IMR-90 (cell line): ENCODE measurements around the gene PCP2. TPM values are rescaled to one million over a fixed set of nuclear protein-coding genes. Genes with fewer than 3 reads are reported as not detected.
A peak's percentile ranks its signal among the peaks of the same experiment; 100 is the strongest.

Source experiments
- ATAC-seq: fragments of 200-7000 bp; cut with Tn5 transposase; 2 replicates; pipeline ENCODE4 v1.9.1; 2020; ENCODE audit warnings: low read depth, mild to moderate bottlenecking, moderate library complexity
- BruUV-seq: library from RNA; stranded (reverse); fragments of 400-500 nt; replicated peaks from 2 replicates; lab custom pipeline; 2021; lab: Mats Ljungman, UMichigan
- CTCF ChIA-PET: fragments of 300-600 bp; formaldehyde crosslinking; extraction: SDS; loops from one replicate; lab custom pipeline; 2021; ENCODE audit warnings: antibody characterized with exemption; lab: Yijun Ruan, JAX
- POLR2A ChIA-PET: fragments of 300-600 bp; sonication (Branson Sonifier 250); formaldehyde crosslinking; loops from one replicate; lab custom pipeline; 2022; ENCODE audit warnings: antibody characterized with exemption; ENCODE audit not compliant: unreplicated experiment; lab: Charles Lee
- DNase-seq: peaks from one replicate; pipeline ENCODE4 v3.0.0; 2013
- H2AFZ ChIP-seq: replicated peaks from 2 replicates; pipeline ENCODE3; 2013; ENCODE audit warnings: low read length, mild to moderate bottlenecking; ENCODE audit not compliant: poor library complexity
- H2AK5ac ChIP-seq: 2 replicates; pipeline ENCODE4 v1.6.1; 2013; ENCODE audit warnings: low read depth, low read length, inconsistent platforms
- H2AK9ac ChIP-seq: replicated peaks from 2 replicates; pipeline ENCODE3; 2013; ENCODE audit warnings: mild to moderate bottlenecking, low read depth, low read length, moderate library complexity; ENCODE audit not compliant: poor library complexity
- H2BK120ac ChIP-seq: 2 replicates; pipeline ENCODE4 v1.6.1; 2013; ENCODE audit warnings: low read depth, low read length, inconsistent platforms
- H2BK15ac ChIP-seq: 3 replicates; pipeline ENCODE4 v1.6.1; 2013; ENCODE audit warnings: low read depth, low read length, inconsistent platforms
- H2BK20ac ChIP-seq: 2 replicates; pipeline ENCODE4 v1.6.1; 2013; ENCODE audit warnings: low read depth, mild to moderate bottlenecking, inconsistent platforms, low read length, moderate library complexity
- H2BK5ac ChIP-seq: 2 replicates; pipeline ENCODE4 v1.6.1; 2013; ENCODE audit warnings: mild to moderate bottlenecking, low read depth, low read length, inconsistent platforms; ENCODE audit not compliant: poor library complexity, severe bottlenecking
- H3K14ac ChIP-seq: replicated peaks from 2 replicates; pipeline ENCODE4 v1.6.1; 2013; ENCODE audit warnings: low read depth, low read length, inconsistent platforms
- H3K18ac ChIP-seq: 2 replicates; pipeline ENCODE4 v1.6.1; 2013; ENCODE audit warnings: low read depth, low read length, control low read depth
- H3K23ac ChIP-seq: 2 replicates; pipeline ENCODE4 v1.6.1; 2013; ENCODE audit warnings: low read depth, low read length, inconsistent platforms
- H3K27ac ChIP-seq: 2 replicates; pipeline ENCODE4 v1.5.1; 2013; ENCODE audit warnings: mild to moderate bottlenecking, control low read depth, low read length; ENCODE audit not compliant: insufficient read depth
- H3K27me3 ChIP-seq: 2 replicates; pipeline ENCODE4 v1.6.1; 2013; ENCODE audit warnings: low read length; ENCODE audit not compliant: control insufficient read depth, insufficient read depth
- H3K36me3 ChIP-seq: 2 replicates; pipeline ENCODE4 v1.6.1; 2013; ENCODE audit warnings: low read length, mixed read lengths; ENCODE audit not compliant: control insufficient read depth, insufficient read depth
- H3K4ac ChIP-seq: 2 replicates; pipeline ENCODE4 v1.6.1; 2013; ENCODE audit warnings: low read depth, low read length, inconsistent platforms
- H3K4me1 ChIP-seq: 2 replicates; pipeline ENCODE4 v1.6.1; 2013; ENCODE audit warnings: low read length, mixed read lengths; ENCODE audit not compliant: control insufficient read depth, insufficient read depth
- H3K4me2 ChIP-seq: 2 replicates; pipeline ENCODE4 v1.6.1; 2013; ENCODE audit warnings: low read depth, mild to moderate bottlenecking, control low read depth, low read length, moderate library complexity
- H3K4me3 ChIP-seq: 2 replicates; pipeline ENCODE4 v1.5.1; 2013; ENCODE audit warnings: low read depth, mild to moderate bottlenecking, control low read depth, low read length, moderate library complexity; ENCODE audit not compliant: insufficient read depth
- H3K56ac ChIP-seq: 2 replicates; pipeline ENCODE4 v1.6.1; 2013; ENCODE audit warnings: low read length, inconsistent platforms; ENCODE audit not compliant: insufficient read depth; ENCODE audit errors: extremely low read depth
- H3K79me1 ChIP-seq, 2 experiments: 2 replicates each; pipeline ENCODE4 v1.6.1; 2013; ENCODE audit warnings: low read length in 2 of 2, inconsistent platforms in 1 of 2, low read depth in 1 of 2
- H3K9ac ChIP-seq: 2 replicates; pipeline ENCODE4 v1.6.1; 2013; ENCODE audit warnings: low read depth, low read length, control low read depth
- H3K9me1 ChIP-seq: 2 replicates; pipeline ENCODE4 v1.6.1; 2013; ENCODE audit warnings: low read length, inconsistent platforms; ENCODE audit not compliant: insufficient read depth
- H3K9me3 ChIP-seq: 2 replicates; pipeline ENCODE4 v1.6.1; 2013; ENCODE audit warnings: low read length; ENCODE audit not compliant: control insufficient read depth, insufficient read depth
- H4K20me1 ChIP-seq: 2 replicates; pipeline ENCODE4 v1.6.1; 2013; ENCODE audit warnings: low read length, inconsistent platforms; ENCODE audit not compliant: insufficient read depth
- H4K5ac ChIP-seq: 2 replicates; pipeline ENCODE4 v1.6.1; 2013; ENCODE audit warnings: mild to moderate bottlenecking, low read depth, low read length, control low read depth
- H4K8ac ChIP-seq, 2 experiments: 2 replicates each; pipeline ENCODE4 v1.6.1; 2013; ENCODE audit warnings: low read depth in 2 of 2, low read length in 2 of 2, control low read depth in 1 of 2, inconsistent platforms in 1 of 2
- H4K91ac ChIP-seq: 2 replicates; pipeline ENCODE4 v1.6.1; 2013; ENCODE audit warnings: low read depth, low read length, inconsistent platforms; ENCODE audit not compliant: insufficient read depth
- BHLHE40 ChIP-seq: fragments of 150-350 bp; IDR thresholded peaks from 2 replicates; pipeline ENCODE4 v1.6.1; 2016; ENCODE audit warnings: mild to moderate bottlenecking, low read depth, low read length
- CEBPB ChIP-seq: IDR thresholded peaks from 2 replicates; pipeline ENCODE4 v1.6.1; 2012; ENCODE audit warnings: low read depth, low read length, improper control_type of control experiment
- CHD1 ChIP-seq: IDR thresholded peaks from 2 replicates; pipeline ENCODE4 v1.6.1; 2012; ENCODE audit warnings: low read depth, low read length, improper control_type of control experiment
- CTCF ChIP-seq: conservative IDR thresholded peaks from 2 replicates; pipeline ENCODE4 v1.5.1; 2012; ENCODE audit warnings: mild to moderate bottlenecking, low read depth, low read length, improper control_type of control experiment
- ELK1 ChIP-seq: fragments of 150-350 bp; IDR thresholded peaks from 2 replicates; pipeline ENCODE4 v1.6.1; 2016; ENCODE audit warnings: low read depth, mild to moderate bottlenecking, low read length, moderate library complexity, borderline replicate concordance
- FOS ChIP-seq: fragments of 150-350 bp; IDR thresholded peaks from 2 replicates; pipeline ENCODE4 v1.6.1; 2016; ENCODE audit warnings: low read depth, low read length
- MAFK ChIP-seq: IDR thresholded peaks from 2 replicates; pipeline ENCODE4 v1.6.1; 2012; ENCODE audit warnings: low read depth, low read length, improper control_type of control experiment
- MAZ ChIP-seq: IDR thresholded peaks from 2 replicates; pipeline ENCODE4 v1.6.1; 2012; ENCODE audit warnings: low read depth, mild to moderate bottlenecking, low read length, improper control_type of control experiment, moderate library complexity, borderline replicate concordance
- NFE2L2 ChIP-seq: fragments of 150-350 bp; IDR thresholded peaks from 2 replicates; pipeline ENCODE4 v1.6.1; 2016; ENCODE audit warnings: low read depth, mild to moderate bottlenecking, low read length
- POLR2A ChIP-seq: IDR thresholded peaks from 2 replicates; pipeline ENCODE4 v1.6.1; 2012; ENCODE audit warnings: mild to moderate bottlenecking, low read depth, low read length
- RAD21 ChIP-seq: IDR thresholded peaks from 2 replicates; pipeline ENCODE4 v1.6.1; 2012; ENCODE audit warnings: low read length, improper control_type of control experiment
- RCOR1 ChIP-seq: IDR thresholded peaks from 2 replicates; pipeline ENCODE4 v1.6.1; 2012; ENCODE audit warnings: mild to moderate bottlenecking, low read length, improper control_type of control experiment; ENCODE audit not compliant: insufficient replicate concordance
- RFX5 ChIP-seq: IDR thresholded peaks from 2 replicates; pipeline ENCODE4 v1.8.0; 2012; ENCODE audit warnings: low read depth, mild to moderate bottlenecking, low read length, moderate library complexity
- SMC3 ChIP-seq: fragments of 150-350 bp; IDR thresholded peaks from 2 replicates; pipeline ENCODE4 v1.6.1; 2016; ENCODE audit warnings: low read depth, mild to moderate bottlenecking, antibody characterized with exemption, low read length, moderate library complexity
- USF2 ChIP-seq: fragments of 150-350 bp; IDR thresholded peaks from 2 replicates; pipeline ENCODE4 v1.6.1; 2017; ENCODE audit warnings: mild to moderate bottlenecking, antibody characterized with exemption, low read length, low read depth
- WGBS, 2 experiments: methylation state at CpG; one replicate each; pipeline versions ENCODE4 v1.1.5 to v1.1.7; 2013; ENCODE audit warnings: missing lambda C conversion rate in 2 of 2; ENCODE audit not compliant: insufficient read length in 1 of 2; ENCODE audit errors: extremely low coverage in 2 of 2; 5-methylcytosine and 5-hydroxymethylcytosine counted together
- dilution Hi-C: fragments of 300-500 bp; cut with HindIII; formaldehyde crosslinking; loops from one replicate; pipeline ENCODE4 v1.14.3; 2018; ENCODE audit warnings: low sequenced_read_pairs; ENCODE audit not compliant: unreplicated experiment
- in situ Hi-C: fragments of 300-500 bp; cut with MboI; formaldehyde crosslinking; loops from 3 replicates; pipeline ENCODE4 v1.14.3; 2019; ENCODE audit warnings: low sequenced_read_pairs, inconsistent platforms, mixed read lengths
- intact Hi-C: fragments of 100-400 bp; cut with micrococcal nuclease; formaldehyde crosslinking; loops from 2 replicates; pipeline ENCODE4 v1.10.0; 2022
- polyA plus RNA-seq, 3 experiments: library from polyadenylated mRNA; depleted of rRNA; stranded (reverse); fragments of >200 nt; gene quantifications; 2 replicates each; pipeline ENCODE4 v1.2.3, GENCODE V29; 2012; ENCODE audit warnings: low replicate concordance in 1 of 3
- total RNA-seq: library from RNA; depleted of rRNA; stranded (reverse); fragments of >200 nt; gene quantifications from 2 replicates; pipeline ENCODE4 v1.2.3, GENCODE V29; 2012

The PCP2 gene
- total and polyA plus RNA-seq, 2 of the 4 experiments (the other 2 are of a cell fraction), result not detected

GRCh38 chr19:7636691-7637373 lies 3.3 kb upstream of the PCP2 start, which contains the start of gene STXBP2:
Gene STXBP2 (plus strand): TSS chr19:7637110. CDS start chr19:7637150, 40 bp downstream.
- CTCF ChIA-PET, result interaction anchor here (1.1 to 1.2 kb wide), 2 partner anchors 68 to 163 kb away, joined by 3 to 4 read pairs; no protein-coding TSS in a partner anchor
- Histone ChIP-seq H2BK120ac (no peak within 1 kb of the TSS), H3K9me3 (no peaks in the 10 kb centered on the region), H2BK15ac (no peak within 1 kb of the TSS), H2BK20ac (no peak within 1 kb of the TSS), H4K5ac (peak within 1 kb of the TSS; percentile 68), H3K36me3 (peaks cover 4% of the 10 kb centered on the region; the same call in 1 of the 2 replicates), H2AFZ (peak within 1 kb of the TSS; percentile 82), H3K56ac (no peak within 1 kb of the TSS), H3K18ac (no peak within 1 kb of the TSS), H2AK5ac (no peak within 1 kb of the TSS), H3K79me1 (no peaks in the 10 kb centered on the region), H4K91ac (no peak within 1 kb of the TSS), H4K8ac (peak within 1 kb of the TSS; percentile 50 to 62; a peak in 3 of 4 replicates), H2BK5ac (no peak within 1 kb of the TSS), H4K20me1 (peaks cover 5% of the 10 kb centered on the region; the same call in 1 of the 2 replicates), H3K14ac (no peak within 1 kb of the TSS), H3K4me3 (peak within 1 kb of the TSS; percentile 46), H3K9ac (no peak within 1 kb of the TSS), H3K4me1 (no peaks in the 10 kb centered on the region), H3K27ac (no peak within 1 kb of the TSS; the same call in 1 of the 2 replicates), H3K27me3 (peaks cover 14% of the 10 kb centered on the region; the same call in 1 of the 2 replicates), H2AK9ac (peak within 1 kb of the TSS; percentile 81), H3K4me2 (peak within 1 kb of the TSS; percentile 53; the same call in 1 of the 2 replicates), H3K23ac (no peak within 1 kb of the TSS), H3K4ac (no peak within 1 kb of the TSS), H3K9me1 (peaks cover 12% of the 10 kb centered on the region)
- in situ Hi-C loops, result no loop called here
- dilution Hi-C loops, result no loop called here
- no TSS peak for BruUV-seq
- peak; percentile 25; the same call in 1 of the 2 replicates for ATAC-seq
- TF ChIP-seq RFX5, result no peak
- TF ChIP-seq MAZ, result no peak
- no peak for TF ChIP-seq USF2
- no peak for TF ChIP-seq RCOR1
- TF ChIP-seq ELK1, result no peak
- TF ChIP-seq MAFK, result no peak
- TF ChIP-seq BHLHE40, result no peak
- TF ChIP-seq FOS, result no peak
- TF ChIP-seq RAD21, result no peak
- TF ChIP-seq NFE2L2, result no peak
- no peak for TF ChIP-seq POLR2A
- TF ChIP-seq CEBPB, result no peak
- no peak for TF ChIP-seq CTCF
- no peak for TF ChIP-seq CHD1
- no peak for TF ChIP-seq SMC3
- WGBS, 2 experiments, result 25% methylated on average over 20 of the region's 61 CpGs; no CpG with 5 or more reads in 1 of the 2 experiments
- DNase-seq, result no peak
- POLR2A ChIA-PET, result no interaction called here
- intact Hi-C loops, result no loop called here
